ENCODE measurements around the gene FRMD4B.

GRCh38 chr3:69359339-69359893 lies 26.5 kb downstream of the FRMD4B start:
- TF ChIP-seq CTCF (IDR thresholded peaks at IDR 0.05) (no peak), POLR2A (IDR thresholded peaks at IDR 0.05) (no peak), POLR2AphosphoS5 (IDR thresholded peaks at IDR 0.05) (no peak)
